ENCODE results near the gene ITGB3.

GRCh38 chr17:47253541-47254402, at the start of gene ITGB3:
- no peak for TF ChIP-seq POLR2A (IDR thresholded peaks at IDR 0.05; ENCODE audit: low read length)
- no peak for TF ChIP-seq GATA1 (IDR thresholded peaks at IDR 0.05; ENCODE audit: low read depth, low read length)
